Skeletal muscle tissue (tissue), 4 donors: ENCODE data around the gene ZNF521. TPM values are rescaled to one million over a fixed set of nuclear protein-coding genes. Genes with fewer than 3 reads are reported as not detected.

Experiments
- H3K27ac ChIP-seq: one replicate; pipeline ENCODE4 v1.7.0; 2013; ENCODE audit warnings: mild to moderate bottlenecking, low read depth, low read length, inconsistent platforms
- H3K27me3 ChIP-seq, 3 donors: one replicate each; pipeline ENCODE4 v1.7.0; 2013; ENCODE audit warnings: low read length in 3 of 3; ENCODE audit not compliant: control insufficient read depth in 3 of 3, insufficient read depth in 3 of 3
- H3K36me3 ChIP-seq, 3 donors: one replicate each; pipeline ENCODE4 v1.7.0; 2013; ENCODE audit warnings: low read length in 3 of 3; ENCODE audit not compliant: control insufficient read depth in 3 of 3, insufficient read depth in 3 of 3
- H3K4me1 ChIP-seq, 3 donors: one replicate each; pipeline ENCODE4 v1.7.0; 2013; ENCODE audit warnings: low read length in 3 of 3, mild to moderate bottlenecking in 3 of 3; ENCODE audit not compliant: control insufficient read depth in 3 of 3, insufficient read depth in 3 of 3
- H3K4me3 ChIP-seq, 3 donors: one replicate each; pipeline ENCODE4 v1.7.0; 2013; ENCODE audit warnings: low read length in 3 of 3
- H3K9ac ChIP-seq, 3 donors: one replicate each; pipeline ENCODE4 v1.7.0; 2013; ENCODE audit warnings: low read length in 3 of 3, mild to moderate bottlenecking in 3 of 3, moderate library complexity in 2 of 3, low read depth in 1 of 3
- H3K9me3 ChIP-seq, 3 donors: one replicate each; pipeline ENCODE4 v1.7.0; 2013; ENCODE audit warnings: low read length in 3 of 3; ENCODE audit not compliant: control insufficient read depth in 3 of 3
- total RNA-seq: library from RNA; depleted of rRNA; stranded (reverse); fragments of >200 nt; gene quantifications from one replicate; pipeline ENCODE4 v1.2.3, GENCODE V29; 2014
- donor health status: Osteomylitis.

ZNF521 gene
- total RNA-seq, 1 donor from 2014 or later, result 40.2 TPM

DNA sequence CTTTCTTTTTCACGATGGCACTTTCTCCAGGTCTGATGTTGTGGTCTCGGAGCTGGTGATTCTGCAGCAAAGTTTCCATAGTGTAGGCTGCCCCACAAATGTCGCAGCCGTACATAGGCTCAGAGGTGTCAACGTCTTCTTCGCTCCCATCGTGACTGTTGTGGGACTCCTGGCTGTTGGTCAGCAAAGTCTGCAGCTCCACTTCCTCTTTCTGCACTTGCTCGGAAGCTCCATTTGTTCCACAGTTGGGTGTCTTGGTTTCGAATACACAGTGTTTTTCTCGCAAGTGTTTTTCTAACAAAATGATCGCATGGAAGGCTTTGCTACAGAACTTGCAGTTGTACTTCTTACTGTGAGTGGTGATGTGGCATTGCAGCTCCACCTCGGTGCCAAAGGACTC lies 126.8 kb downstream of the ZNF521 start:
- no peaks in the 10 kb centered on the region for H3K27me3 ChIP-seq
- peaks cover under 1 to 15% (median 11%) of the 10 kb centered on the region in 3 donors for H3K4me1 ChIP-seq
- H3K9me3 ChIP-seq, result no peaks in the 10 kb centered on the region
- H3K4me3 ChIP-seq, result no peak overlapping the region
- no peak overlapping the region for H3K27ac ChIP-seq
- no peak overlapping the region for H3K9ac ChIP-seq
- peaks cover 0 to 16% (median 0%) of the 10 kb centered on the region in 3 donors for H3K36me3 ChIP-seq

DNA sequence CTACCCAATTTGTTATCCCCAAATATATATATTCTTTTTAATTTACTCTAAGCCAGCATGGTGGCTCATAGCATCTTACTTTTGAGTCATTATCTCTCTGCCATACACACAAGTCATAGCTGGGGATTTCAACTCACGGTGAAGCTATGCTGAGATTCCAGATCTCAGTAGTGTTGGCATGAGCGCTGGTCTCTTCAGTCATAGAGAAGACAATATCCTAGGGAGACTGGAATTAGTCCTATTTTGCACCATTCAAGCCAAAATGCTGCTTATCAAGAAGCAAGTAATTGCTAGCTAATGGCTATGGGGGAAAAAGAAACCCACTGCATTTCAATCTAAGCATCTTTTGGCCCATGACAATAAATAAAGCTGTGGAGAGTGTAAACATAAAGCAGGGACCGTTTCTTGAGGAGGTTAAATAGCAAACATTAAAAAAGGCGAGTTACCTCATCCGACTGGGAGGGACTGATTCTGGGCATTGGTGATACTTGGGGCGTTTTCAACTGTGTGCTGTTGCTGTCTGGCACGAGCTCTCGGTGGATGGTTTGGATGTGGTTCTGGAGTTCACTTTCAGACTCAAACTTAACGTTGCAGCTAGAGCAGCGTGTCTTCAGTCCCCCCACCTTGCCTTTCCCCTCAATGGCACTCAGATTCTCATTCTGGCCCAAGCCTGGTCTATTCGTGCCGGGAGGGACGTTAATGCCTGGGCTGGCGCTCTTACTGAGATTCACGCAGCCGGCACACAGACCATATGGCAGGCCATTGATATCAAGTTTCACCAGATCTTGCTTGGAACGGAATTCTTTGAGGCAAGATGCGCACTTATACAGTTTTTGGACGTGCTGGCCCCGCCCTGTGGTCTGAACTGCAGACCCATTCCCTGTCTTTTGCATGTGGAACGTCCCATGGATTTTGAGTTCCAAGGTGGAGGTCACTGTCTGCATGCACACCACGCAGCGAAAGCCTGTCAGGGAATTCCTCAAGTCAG lies 127.8 kb downstream of the ZNF521 start:
- Histone ChIP-seq H3K27ac (no peak overlapping the region), H3K4me3 (peak overlapping the region in 1 of 3 donors; percentile 47)

GRCh38 chr18:25223211-25223610 lies 128.8 kb downstream of the ZNF521 start:
- no peaks in the 10 kb centered on the region for H3K9me3 ChIP-seq
- H3K36me3 ChIP-seq, result peaks cover 0 to 16% (median 0%) of the 10 kb centered on the region in 3 donors
- H3K9ac ChIP-seq, result no peak overlapping the region
- no peak overlapping the region for H3K27ac ChIP-seq
- peaks cover 0 to 11% (median 7%) of the 10 kb centered on the region in 3 donors for H3K4me1 ChIP-seq
- no peak overlapping the region for H3K4me3 ChIP-seq
- H3K27me3 ChIP-seq, result no peaks in the 10 kb centered on the region

More for the DNA sequence above, 127.8 kb downstream of the ZNF521 start:
- peaks cover 0 to 11% (median 8%) of the 10 kb centered on the region in 3 donors for H3K4me1 ChIP-seq
- H3K9ac ChIP-seq, result peak overlapping the region in 1 of 3 donors; percentile 45
- H3K9me3 ChIP-seq, result no peaks in the 10 kb centered on the region
- H3K36me3 ChIP-seq, result peaks cover 0 to 16% (median 0%) of the 10 kb centered on the region in 3 donors
- H3K27me3 ChIP-seq, result no peaks in the 10 kb centered on the region

DNA sequence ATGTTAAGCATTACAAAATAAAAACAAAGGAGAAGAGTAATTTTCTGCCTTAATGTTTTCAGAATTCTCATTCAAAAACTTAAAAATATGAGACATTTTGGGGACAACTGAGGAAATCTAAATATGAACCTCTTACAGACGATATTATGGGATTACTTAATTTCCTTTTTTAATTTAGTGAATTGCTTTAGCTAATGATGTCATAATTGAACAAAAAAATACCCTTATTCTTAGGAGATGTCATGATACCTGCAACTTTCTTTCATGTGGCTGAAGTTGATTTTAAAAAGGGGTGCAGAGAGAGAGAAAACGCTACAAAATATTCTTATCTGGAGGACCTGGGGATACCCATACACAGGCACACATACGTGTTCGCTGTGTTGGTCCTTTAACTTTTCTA lies 129.3 kb downstream of the ZNF521 start:
- no peak overlapping the region for H3K9ac ChIP-seq
- H3K9me3 ChIP-seq, result no peaks in the 10 kb centered on the region
- H3K4me3 ChIP-seq, result no peak overlapping the region
- peaks cover 0 to 16% (median 0%) of the 10 kb centered on the region in 3 donors for H3K36me3 ChIP-seq
- H3K27me3 ChIP-seq, result no peaks in the 10 kb centered on the region
- no peak overlapping the region for H3K27ac ChIP-seq
- H3K4me1 ChIP-seq, result peaks cover 0 to 11% (median 7%) of the 10 kb centered on the region in 3 donors

- Histone ChIP-seq H3K9ac (no peak overlapping the region), H3K27ac (no peak overlapping the region), H3K4me3 (no peak overlapping the region), H3K27me3 (no peaks in the 10 kb centered on the region), H3K36me3 (peaks cover 0 to 3% (median 0%) of the 10 kb centered on the region in 3 donors), H3K4me1 (peaks cover 0 to 10% (median 0%) of the 10 kb centered on the region in 3 donors), H3K9me3 (no peaks in the 10 kb centered on the region)
These were observed 141.3 kb downstream of the ZNF521 start for GRCh38 chr18:25210622-25211021.

GRCh38 chr18:25192065-25192464 lies 159.9 kb downstream of the ZNF521 start:
- Histone ChIP-seq H3K4me3 (no peak overlapping the region), H3K9ac (no peak overlapping the region), H3K27ac (no peak overlapping the region), H3K36me3 (no peaks in the 10 kb centered on the region), H3K27me3 (no peaks in the 10 kb centered on the region), H3K9me3 (no peaks in the 10 kb centered on the region), H3K4me1 (no peaks in the 10 kb centered on the region)

DNA sequence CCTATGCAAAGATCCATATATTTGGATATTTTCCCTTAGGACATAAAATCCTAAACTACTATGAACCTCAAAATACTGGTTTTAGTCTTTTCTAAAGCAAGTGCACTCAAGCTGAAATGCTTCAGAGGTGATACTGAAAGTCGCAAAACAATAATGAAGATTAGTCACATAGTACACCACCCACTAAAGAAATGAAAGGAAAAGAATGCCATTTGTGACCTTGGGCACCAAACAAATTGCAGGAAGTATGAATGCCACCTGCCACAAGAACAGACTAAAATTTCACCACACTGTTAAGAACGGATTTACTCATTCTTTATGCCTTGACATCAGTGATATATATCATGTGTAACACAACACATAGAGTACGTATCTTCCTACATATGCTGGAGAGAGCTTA lies 161.5 kb downstream of the ZNF521 start:
- Histone ChIP-seq H3K4me1 (no peaks in the 10 kb centered on the region), H3K36me3 (no peaks in the 10 kb centered on the region), H3K9ac (no peak overlapping the region), H3K4me3 (no peak overlapping the region), H3K27ac (no peak overlapping the region), H3K27me3 (no peaks in the 10 kb centered on the region), H3K9me3 (no peaks in the 10 kb centered on the region)

DNA sequence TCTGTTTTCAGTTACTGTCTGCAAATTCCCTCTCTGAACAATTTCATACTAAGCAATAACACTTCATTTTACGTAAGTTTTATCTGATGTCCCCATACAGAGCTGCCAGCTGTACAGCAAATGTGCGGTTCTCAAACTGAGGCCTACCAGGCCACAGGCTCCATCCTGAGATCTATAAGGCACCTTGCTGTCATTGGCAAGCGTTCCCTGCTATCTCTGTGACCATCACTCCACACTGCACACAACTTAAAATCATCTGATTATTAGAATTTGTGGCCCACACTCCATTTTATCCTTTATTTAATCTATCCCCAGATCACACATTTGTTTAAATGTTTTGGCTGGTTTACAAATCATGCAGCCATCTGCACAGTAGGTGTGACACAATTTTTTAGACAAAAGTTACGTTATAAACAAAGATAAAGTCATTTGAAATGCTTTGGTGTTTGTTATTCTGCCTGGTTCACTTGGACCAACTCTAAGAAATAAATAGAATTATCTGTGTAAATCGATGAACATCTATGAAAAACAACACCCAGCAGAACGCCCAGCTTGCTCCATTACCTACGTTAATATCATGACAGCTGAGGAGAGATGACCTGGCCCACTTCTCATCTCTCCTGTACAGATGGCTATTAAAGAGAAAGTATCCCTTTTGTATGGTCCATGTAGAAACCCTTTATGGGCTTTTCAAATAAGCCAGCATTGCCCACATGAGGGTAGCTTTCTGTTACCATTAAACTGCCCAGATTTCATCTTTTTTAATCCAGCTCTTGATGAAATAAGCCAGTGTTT lies 162.4 kb downstream of the ZNF521 start:
- Histone ChIP-seq H3K27ac (no peak overlapping the region), H3K9ac (no peak overlapping the region), H3K36me3 (no peaks in the 10 kb centered on the region), H3K9me3 (no peaks in the 10 kb centered on the region), H3K27me3 (no peaks in the 10 kb centered on the region), H3K4me3 (no peak overlapping the region), H3K4me1 (no peaks in the 10 kb centered on the region)

DNA sequence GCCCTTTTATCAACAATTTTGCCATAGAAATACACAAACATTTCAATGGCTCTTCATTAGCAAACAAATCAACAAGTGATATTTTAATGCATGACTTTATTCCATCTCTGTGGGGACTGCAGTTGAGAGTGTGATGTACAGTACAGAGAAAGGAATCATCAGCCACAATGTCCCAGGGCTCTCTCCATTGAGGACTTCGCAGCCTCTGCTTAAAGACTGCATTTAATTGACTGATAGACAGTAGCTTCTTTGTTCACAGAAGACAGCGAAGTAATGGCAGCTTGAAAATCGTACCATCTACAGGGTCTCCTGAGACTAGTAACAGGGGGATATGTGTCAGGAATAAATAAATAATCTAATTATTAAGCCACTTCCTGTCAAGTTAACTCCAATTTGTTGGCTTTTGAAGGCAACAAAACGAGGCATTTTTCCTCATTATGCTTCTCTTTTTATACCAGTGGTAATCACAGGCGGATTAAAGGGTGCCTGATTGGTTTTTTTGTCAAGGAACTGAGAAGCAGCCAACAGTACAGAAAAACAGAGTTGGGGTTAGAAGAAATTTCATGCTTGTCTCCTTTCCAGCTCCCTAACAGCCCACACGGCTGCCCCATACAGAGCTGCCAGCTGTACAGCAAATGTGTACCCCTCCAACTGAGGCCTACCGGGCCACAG lies 164.3 kb downstream of the ZNF521 start:
- H3K27me3 ChIP-seq, result no peaks in the 10 kb centered on the region
- no peak overlapping the region for H3K4me3 ChIP-seq
- no peak overlapping the region for H3K27ac ChIP-seq
- H3K9me3 ChIP-seq, result no peaks in the 10 kb centered on the region
- H3K9ac ChIP-seq, result no peak overlapping the region
- H3K36me3 ChIP-seq, result no peaks in the 10 kb centered on the region
- no peaks in the 10 kb centered on the region for H3K4me1 ChIP-seq
